Esophagus muscularis mucosa (tissue), 4 donors: Measurements from ENCODE around the gene PGP.

Experiments
- CTCF ChIP-seq, 3 experiments: fragments of 200-600 bp in 2 of 3; fragments of 450-650 bp in 1 of 3; sonication (generic) in 2 of 3; IDR thresholded peaks; one replicate each; pipeline ENCODE4 v1.5.1; 2017 to 2019; ENCODE audit warnings: antibody characterized with exemption in 3 of 3, mild to moderate bottlenecking in 2 of 3, moderate library complexity in 1 of 3
- EP300 ChIP-seq: sonication (generic); formaldehyde crosslinking; IDR thresholded peaks from one replicate; pipeline ENCODE4 v1.6.1; 2017; ENCODE audit warnings: antibody characterized with exemption
- POLR2A ChIP-seq: fragments of 450-650 bp; IDR thresholded peaks from one replicate; pipeline ENCODE4 v1.6.1; 2017; ENCODE audit warnings: antibody characterized with exemption, moderate library complexity, mild to moderate bottlenecking, low read depth
- POLR2AphosphoS5 ChIP-seq, 2 donors: sonication (generic); formaldehyde crosslinking; IDR thresholded peaks; one replicate each; pipeline ENCODE4 v1.6.1; 2017; ENCODE audit warnings: antibody characterized with exemption in 2 of 2

GRCh38 chr16:2252806-2253148, 38.1 kb upstream of the PGP start:
- no peak for TF ChIP-seq POLR2A
- no peak for TF ChIP-seq POLR2AphosphoS5 (IDR thresholded peaks at IDR 0.05)
- TF ChIP-seq CTCF (IDR thresholded peaks at IDR 0.05): no peak
- TF ChIP-seq EP300: no peak
